GM12875 (cell line): ENCODE results near the gene OR1D5.
"Not testable (repeated sequence)": the region's sequence is repeated elsewhere in the genome, so short reads cannot be mapped to it uniquely, and the experiment has no call there.

ENCODE experiments used
- H3K4me3 ChIP-seq: one replicate; pipeline ENCODE4 v1.5.1; 2011; ENCODE audit warnings: low read depth, low read length, control low read depth
- CTCF ChIP-seq: IDR thresholded peaks from 2 replicates; pipeline ENCODE4 v1.5.1; 2011; ENCODE audit warnings: low read depth, mild to moderate bottlenecking, control low read depth, inconsistent platforms, low read length, moderate library complexity, borderline replicate concordance; ENCODE audit not compliant: insufficient read depth

The OR1D5 gene

GRCh38 chr17:3035256-3035967 lies 28.0 kb downstream of the OR1D5 start:
- no peak overlapping the region for H3K4me3 ChIP-seq
- no peak for TF ChIP-seq CTCF

GRCh38 chr17:3034578-3034920 lies 28.9 kb downstream of the OR1D5 start:
- H3K4me3 ChIP-seq, result no peak overlapping the region
- TF ChIP-seq CTCF, result no peak

- H3K4me3 ChIP-seq, result no peak overlapping the region
- TF ChIP-seq CTCF, result no peak
Observed at GRCh38 chr17:3033741-3034577, 29.4 kb downstream of the OR1D5 start.

GRCh38 chr17:3033248-3033640 lies 30.2 kb downstream of the OR1D5 start:
- H3K4me3 ChIP-seq, result no peak overlapping the region
- TF ChIP-seq CTCF, result no peak

GRCh38 chr17:3032258-3033247 lies 30.9 kb downstream of the OR1D5 start:
- no peak for TF ChIP-seq CTCF
- no peak overlapping the region for H3K4me3 ChIP-seq

- not testable (repeated sequence) for H3K4me3 ChIP-seq
Observed at GRCh38 chr17:3030852-3031470, 32.4 kb downstream of the OR1D5 start.

GRCh38 chr17:3030096-3030495 lies 33.3 kb downstream of the OR1D5 start:
- TF ChIP-seq CTCF, result no peak
- H3K4me3 ChIP-seq, result no peak overlapping the region
